Sigmoid colon (tissue), 4 donors: Measurements from ENCODE around the gene IPO7.

Experiments
- EP300 ChIP-seq, 4 donors: sonication (generic); formaldehyde crosslinking; IDR thresholded peaks; one replicate each; pipeline ENCODE4 v1.6.1; 2017; ENCODE audit warnings: antibody characterized with exemption in 4 of 4
- TF ChIP-seq, protein P1 (sequence below), 4 experiments: fragments of 450-650 bp in 3 of 4; fragments of 200-600 bp in 1 of 4; IDR thresholded peaks; one replicate each; pipeline ENCODE4 v1.5.1; 2016 to 2019; ENCODE audit warnings: antibody characterized with exemption in 4 of 4, mild to moderate bottlenecking in 3 of 4, moderate library complexity in 2 of 4

DNA sequence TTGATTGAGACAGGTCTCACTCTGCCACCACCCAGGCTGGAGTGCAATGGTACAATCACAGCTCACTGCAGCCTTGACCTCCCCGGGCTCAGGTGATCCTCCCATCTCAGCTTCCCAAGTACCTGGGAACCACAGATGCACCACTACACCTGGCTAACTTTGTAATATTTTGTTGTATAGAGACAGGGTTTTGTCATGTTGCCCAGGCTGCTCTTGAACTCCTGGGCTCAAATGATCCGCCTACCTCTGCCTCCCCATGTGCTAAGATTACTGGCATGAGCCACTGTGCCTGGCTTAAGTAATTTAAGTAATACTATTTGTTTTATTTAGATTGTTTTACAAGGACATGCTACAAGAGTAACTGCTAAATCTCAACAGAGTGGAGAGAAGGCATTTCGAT lies 109.9 kb downstream of the IPO7 start:
- TF ChIP-seq EP300 (IDR thresholded peaks at IDR 0.05), result no peak
- TF ChIP-seq, protein P1, sequence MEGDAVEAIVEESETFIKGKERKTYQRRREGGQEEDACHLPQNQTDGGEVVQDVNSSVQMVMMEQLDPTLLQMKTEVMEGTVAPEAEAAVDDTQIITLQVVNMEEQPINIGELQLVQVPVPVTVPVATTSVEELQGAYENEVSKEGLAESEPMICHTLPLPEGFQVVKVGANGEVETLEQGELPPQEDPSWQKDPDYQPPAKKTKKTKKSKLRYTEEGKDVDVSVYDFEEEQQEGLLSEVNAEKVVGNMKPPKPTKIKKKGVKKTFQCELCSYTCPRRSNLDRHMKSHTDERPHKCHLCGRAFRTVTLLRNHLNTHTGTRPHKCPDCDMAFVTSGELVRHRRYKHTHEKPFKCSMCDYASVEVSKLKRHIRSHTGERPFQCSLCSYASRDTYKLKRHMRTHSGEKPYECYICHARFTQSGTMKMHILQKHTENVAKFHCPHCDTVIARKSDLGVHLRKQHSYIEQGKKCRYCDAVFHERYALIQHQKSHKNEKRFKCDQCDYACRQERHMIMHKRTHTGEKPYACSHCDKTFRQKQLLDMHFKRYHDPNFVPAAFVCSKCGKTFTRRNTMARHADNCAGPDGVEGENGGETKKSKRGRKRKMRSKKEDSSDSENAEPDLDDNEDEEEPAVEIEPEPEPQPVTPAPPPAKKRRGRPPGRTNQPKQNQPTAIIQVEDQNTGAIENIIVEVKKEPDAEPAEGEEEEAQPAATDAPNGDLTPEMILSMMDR (IDR thresholded peaks at IDR 0.05), result no peak
